ENCODE results near the gene PHACTR1.
"Not testable (repeated sequence)": the region's sequence is repeated elsewhere in the genome, so short reads cannot be mapped to it uniquely, and the experiment has no call there.

The PHACTR1 gene

DNA sequence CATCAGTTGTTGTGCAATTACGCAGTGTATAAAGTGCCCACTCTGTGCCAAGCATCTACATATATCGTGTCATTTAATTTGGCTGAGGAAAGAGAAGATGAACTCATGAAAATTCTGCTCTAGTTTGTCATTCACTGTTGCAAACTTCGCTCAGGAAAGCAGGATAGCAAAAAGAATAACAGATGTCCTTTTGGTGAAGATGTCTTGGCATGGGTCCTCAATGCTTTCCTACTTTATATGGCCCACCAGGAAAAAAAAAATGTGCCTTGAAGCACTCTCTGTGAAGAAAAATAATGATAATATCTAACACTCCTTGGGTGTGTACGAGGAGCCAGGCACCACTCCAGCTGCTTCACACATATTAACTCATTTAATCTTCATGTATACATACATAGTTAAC is 5.6 kb upstream of the PHACTR1 start:
- FAIRE-seq, result no peak
- TF ChIP-seq POLR2AphosphoS5 (IDR thresholded peaks at IDR 0.05; ENCODE audit: low read depth, low read length) (no peak), PAX5 (IDR thresholded peaks at IDR 0.05; ENCODE audit: insufficient read depth, low read length, severe bottlenecking) (no peak), TAF1 (IDR thresholded peaks at IDR 0.05; ENCODE audit: low read depth, low read length) (no peak), SPI1 (IDR thresholded peaks at IDR 0.05; ENCODE audit: low read depth, low read length) (no peak), POU2F2 (IDR thresholded peaks at IDR 0.05; ENCODE audit: low read depth, low read length) (no peak), POLR2A (IDR thresholded peaks at IDR 0.05; ENCODE audit: low read depth, low read length) (no peak)
- DNase-seq (ENCODE audit: insufficient read length, low spot score), result no peak

DNA sequence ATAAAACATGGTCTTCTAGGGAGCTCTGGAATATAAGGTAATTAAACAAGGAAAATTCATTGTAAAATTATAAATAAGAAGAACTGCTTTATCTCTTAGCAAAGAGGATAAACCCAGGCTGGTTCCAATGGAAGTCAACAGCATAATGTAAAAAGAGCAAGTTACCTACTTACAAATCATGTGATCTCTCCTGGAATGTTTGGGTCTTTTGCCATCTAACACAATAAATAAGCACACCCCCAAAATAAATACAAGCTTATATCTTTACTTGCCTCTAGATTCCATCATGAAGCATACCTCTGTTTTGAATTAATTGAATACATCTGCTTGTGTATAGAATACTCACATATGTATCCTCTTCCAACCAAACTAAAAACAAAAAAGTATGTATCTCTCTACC is 2.5 kb upstream of the PHACTR1 start:
- TF ChIP-seq POLR2AphosphoS5 (IDR thresholded peaks at IDR 0.05; ENCODE audit: low read depth, low read length) (no peak), PAX5 (IDR thresholded peaks at IDR 0.05; ENCODE audit: insufficient read depth, low read length, severe bottlenecking) (no peak), TAF1 (IDR thresholded peaks at IDR 0.05; ENCODE audit: low read depth, low read length) (no peak), POU2F2 (IDR thresholded peaks at IDR 0.05; ENCODE audit: low read depth, low read length) (no peak)
- FAIRE-seq (no peak), DNase-seq (ENCODE audit: insufficient read length, low spot score) (no peak)

DNA sequence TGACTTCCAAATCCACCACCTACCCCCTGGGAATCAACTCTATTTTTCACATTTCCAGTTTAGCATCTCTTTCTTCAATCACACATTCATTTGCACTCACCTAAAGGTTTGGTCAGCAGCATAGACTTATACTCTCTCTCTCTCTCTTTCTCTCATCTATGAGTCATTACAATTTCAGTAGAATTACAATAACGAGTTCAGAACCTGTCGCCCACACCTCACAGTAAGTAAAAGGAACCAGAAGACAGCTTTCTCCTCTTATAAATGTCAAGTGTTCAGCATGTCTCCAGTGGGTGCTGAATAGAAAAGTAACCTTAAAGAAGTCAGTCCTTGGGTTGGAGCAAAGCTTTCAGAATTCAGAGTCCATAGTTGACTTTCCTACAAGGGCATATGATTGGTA is 1.1 kb upstream of the PHACTR1 start:
- no peak for FAIRE-seq

DNA sequence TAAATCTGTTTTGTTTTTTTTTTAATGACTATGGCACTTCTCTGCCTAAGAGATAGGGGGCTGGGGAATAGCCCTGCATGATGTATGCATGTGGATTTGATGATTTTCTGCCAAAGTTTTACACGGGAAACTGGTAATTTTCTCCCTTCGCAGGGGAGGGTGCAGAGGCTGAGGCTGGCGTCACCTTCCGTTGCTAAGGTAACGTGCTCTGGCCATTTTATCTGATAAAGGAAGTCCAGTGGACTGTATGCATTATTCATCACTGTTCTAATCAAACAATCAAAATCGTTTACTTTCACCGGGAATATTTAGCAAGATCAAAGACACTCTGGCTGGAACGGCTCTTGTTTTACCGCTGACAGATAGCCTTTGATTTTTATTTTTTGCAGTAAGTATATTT is 789 bp downstream of the PHACTR1 start:
- no peak for FAIRE-seq
- TF ChIP-seq POLR2A (IDR thresholded peaks at IDR 0.05; ENCODE audit: low read depth, low read length), result no peak
- TF ChIP-seq SPI1 (IDR thresholded peaks at IDR 0.05; ENCODE audit: low read depth, low read length), result no peak
- TF ChIP-seq PAX5 (IDR thresholded peaks at IDR 0.05; ENCODE audit: insufficient read depth, low read length, severe bottlenecking), result no peak
- TF ChIP-seq POU2F2 (IDR thresholded peaks at IDR 0.05; ENCODE audit: low read depth, low read length), result no peak
- no peak for TF ChIP-seq POLR2AphosphoS5 (IDR thresholded peaks at IDR 0.05; ENCODE audit: low read depth, low read length)
- no peak for TF ChIP-seq TAF1 (IDR thresholded peaks at IDR 0.05; ENCODE audit: low read depth, low read length)
- no peak for DNase-seq (ENCODE audit: insufficient read length, low spot score)

More for the DNA sequence above, 1.1 kb upstream of the PHACTR1 start:
- no peak for TF ChIP-seq POU2F2 (IDR thresholded peaks at IDR 0.05; ENCODE audit: low read depth, low read length)
- TF ChIP-seq TAF1 (IDR thresholded peaks at IDR 0.05; ENCODE audit: low read depth, low read length), result no peak
- no peak for TF ChIP-seq POLR2AphosphoS5 (IDR thresholded peaks at IDR 0.05; ENCODE audit: low read depth, low read length)
- DNase-seq (ENCODE audit: insufficient read length, low spot score), result no peak

GRCh38 chr6:12718015-12718414 is 1.4 kb downstream of the PHACTR1 start:
- DNase-seq (ENCODE audit: insufficient read length, low spot score), result no peak
- no peak for FAIRE-seq
- no peak for TF ChIP-seq TAF1 (IDR thresholded peaks at IDR 0.05; ENCODE audit: low read depth, low read length)
- TF ChIP-seq POLR2AphosphoS5 (IDR thresholded peaks at IDR 0.05; ENCODE audit: low read depth, low read length), result no peak
- TF ChIP-seq PAX5 (IDR thresholded peaks at IDR 0.05; ENCODE audit: insufficient read depth, low read length, severe bottlenecking), result no peak
- TF ChIP-seq SPI1 (IDR thresholded peaks at IDR 0.05; ENCODE audit: low read depth, low read length), result no peak
- TF ChIP-seq POLR2A (IDR thresholded peaks at IDR 0.05; ENCODE audit: low read depth, low read length), result no peak
- no peak for TF ChIP-seq POU2F2 (IDR thresholded peaks at IDR 0.05; ENCODE audit: low read depth, low read length)

GRCh38 chr6:12719017-12719416 is 2.5 kb downstream of the PHACTR1 start:
- FAIRE-seq (no peak), DNase-seq (ENCODE audit: insufficient read length, low spot score) (no peak)
- TF ChIP-seq SPI1 (IDR thresholded peaks at IDR 0.05; ENCODE audit: low read depth, low read length), result no peak
- no peak for TF ChIP-seq TAF1 (IDR thresholded peaks at IDR 0.05; ENCODE audit: low read depth, low read length)
- TF ChIP-seq POLR2A (IDR thresholded peaks at IDR 0.05; ENCODE audit: low read depth, low read length), result no peak
- no peak for TF ChIP-seq POU2F2 (IDR thresholded peaks at IDR 0.05; ENCODE audit: low read depth, low read length)
- no peak for TF ChIP-seq PAX5 (IDR thresholded peaks at IDR 0.05; ENCODE audit: insufficient read depth, low read length, severe bottlenecking)
- TF ChIP-seq POLR2AphosphoS5 (IDR thresholded peaks at IDR 0.05; ENCODE audit: low read depth, low read length), result no peak

GRCh38 chr6:12720310-12720709 is 3.7 kb downstream of the PHACTR1 start:
- DNase-seq (ENCODE audit: insufficient read length, low spot score) (no peak), FAIRE-seq (no peak)
- TF ChIP-seq POLR2AphosphoS5 (IDR thresholded peaks at IDR 0.05; ENCODE audit: low read depth, low read length) (no peak), POLR2A (IDR thresholded peaks at IDR 0.05; ENCODE audit: low read depth, low read length) (no peak), PAX5 (IDR thresholded peaks at IDR 0.05; ENCODE audit: insufficient read depth, low read length, severe bottlenecking) (no peak), TAF1 (IDR thresholded peaks at IDR 0.05; ENCODE audit: low read depth, low read length) (no peak), SPI1 (IDR thresholded peaks at IDR 0.05; ENCODE audit: low read depth, low read length) (no peak), POU2F2 (IDR thresholded peaks at IDR 0.05; ENCODE audit: low read depth, low read length) (no peak)

DNA sequence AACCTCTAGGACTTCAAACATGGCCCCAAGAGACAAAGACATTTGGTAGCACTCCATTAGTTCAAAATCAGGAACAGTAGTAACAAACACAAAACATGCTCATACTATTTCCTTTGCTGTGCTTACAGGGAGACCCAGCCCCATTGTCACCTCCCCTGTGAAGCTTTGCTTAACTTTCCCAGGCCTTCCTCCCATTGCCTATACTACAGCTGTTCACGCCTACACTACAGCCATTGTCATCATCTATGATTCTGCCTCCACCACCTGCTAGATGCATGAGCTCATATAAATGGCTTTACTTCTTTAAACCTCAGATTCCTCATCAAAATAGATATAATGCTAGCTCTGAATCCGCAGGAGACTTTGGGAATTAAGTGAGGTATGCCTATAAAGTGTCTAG is 8.7 kb downstream of the PHACTR1 start:
- no peak for TF ChIP-seq SPI1 (IDR thresholded peaks at IDR 0.05; ENCODE audit: low read depth, low read length)
- TF ChIP-seq POLR2AphosphoS5 (IDR thresholded peaks at IDR 0.05; ENCODE audit: low read depth, low read length), result no peak
- no peak for TF ChIP-seq POLR2A (IDR thresholded peaks at IDR 0.05; ENCODE audit: low read depth, low read length)
- TF ChIP-seq PAX5 (IDR thresholded peaks at IDR 0.05; ENCODE audit: insufficient read depth, low read length, severe bottlenecking), result no peak
- TF ChIP-seq TAF1 (IDR thresholded peaks at IDR 0.05; ENCODE audit: low read depth, low read length), result no peak
- no peak for TF ChIP-seq POU2F2 (IDR thresholded peaks at IDR 0.05; ENCODE audit: low read depth, low read length)
- FAIRE-seq, result no peak
- no peak for DNase-seq (ENCODE audit: insufficient read length, low spot score)

DNA sequence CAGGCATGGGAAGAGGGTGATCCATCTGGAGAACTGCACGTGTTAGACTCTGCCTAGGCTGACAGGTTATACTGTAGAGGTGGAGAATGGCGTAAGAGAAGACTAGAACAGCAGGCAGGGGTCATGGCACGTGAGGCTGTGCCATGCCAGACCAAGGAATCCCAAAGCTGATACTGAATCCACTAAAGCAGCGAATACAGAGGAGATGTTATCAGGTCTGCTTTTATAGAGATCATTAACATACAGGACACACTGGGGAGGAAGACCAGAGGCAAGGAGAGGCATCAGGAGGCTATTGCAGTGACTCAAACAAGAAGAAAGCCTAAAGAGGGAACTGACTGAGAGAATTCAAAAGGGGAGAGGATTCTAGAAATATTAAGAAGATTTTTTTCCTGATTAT is 12.9 kb downstream of the PHACTR1 start:
- no peak for FAIRE-seq
- no peak for DNase-seq (ENCODE audit: insufficient read length, low spot score)
- TF ChIP-seq POLR2AphosphoS5 (IDR thresholded peaks at IDR 0.05; ENCODE audit: low read depth, low read length), result no peak
- no peak for TF ChIP-seq SPI1 (IDR thresholded peaks at IDR 0.05; ENCODE audit: low read depth, low read length)
- no peak for TF ChIP-seq POU2F2 (IDR thresholded peaks at IDR 0.05; ENCODE audit: low read depth, low read length)
- no peak for TF ChIP-seq PAX5 (IDR thresholded peaks at IDR 0.05; ENCODE audit: insufficient read depth, low read length, severe bottlenecking)
- no peak for TF ChIP-seq POLR2A (IDR thresholded peaks at IDR 0.05; ENCODE audit: low read depth, low read length)
- no peak for TF ChIP-seq TAF1 (IDR thresholded peaks at IDR 0.05; ENCODE audit: low read depth, low read length)

DNA sequence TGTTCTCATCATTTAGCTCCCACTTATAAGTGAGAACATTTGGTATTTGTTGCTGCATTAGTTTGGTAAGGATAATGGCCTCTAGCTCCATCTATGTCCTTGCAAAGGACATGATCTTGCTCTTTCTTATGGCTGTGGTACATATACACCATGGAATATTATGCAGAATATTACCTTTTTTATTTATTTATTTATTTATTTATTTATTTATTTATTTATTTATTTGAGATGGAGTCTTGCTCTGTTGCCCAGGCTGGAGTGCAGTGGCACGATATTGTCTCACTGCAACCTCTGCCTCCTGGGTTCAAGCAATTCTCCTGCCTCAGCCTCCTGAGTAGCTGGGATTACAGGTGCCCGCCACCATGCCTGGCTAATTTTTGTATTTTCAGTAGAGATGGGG is 14.2 kb downstream of the PHACTR1 start:
- not testable (repeated sequence) for DNase-seq (ENCODE audit: insufficient read length, low spot score); FAIRE-seq

Measured in GM12891 (cell line).